K562 (cell line): ENCODE data around the gene CCDC171. TPM values are rescaled to one million over a fixed set of nuclear protein-coding genes. Genes with fewer than 3 reads are reported as not detected.

Experiments used
- BHLHE40 ChIP-seq: IDR thresholded peaks from 2 replicates; pipeline ENCODE4 v1.6.1; 2011; ENCODE audit warnings: low read length, improper control_type of control experiment
- ELF1 ChIP-seq: fragments of 200-800 bp; sonication (Bioruptor generic); IDR thresholded peaks from 2 replicates; pipeline ENCODE4 v1.6.1; 2016; ENCODE audit warnings: missing genetic modification characterization, missing compliant biosample characterization
- ETV5 ChIP-seq: sonication (generic); formaldehyde crosslinking; IDR thresholded peaks from 2 replicates; pipeline ENCODE4 v1.4.0; 2020; ENCODE audit warnings: low read depth, mild to moderate bottlenecking, missing genetic modification reagents
- HIVEP1 ChIP-seq: fragments of 250-450 bp; sonication (Bioruptor Pico); IDR thresholded peaks from 2 replicates; pipeline ENCODE4 v1.4.0; 2020; ENCODE audit warnings: mild to moderate bottlenecking
- LARP7 ChIP-seq: fragments of 450-650 bp; IDR thresholded peaks from 2 replicates; pipeline ENCODE4 v1.6.1; 2016
- MNT ChIP-seq, 2 experiments: fragments of 450-650 bp; conservative IDR thresholded peaks; 2 replicates each; pipeline ENCODE4 v1.6.1; 2017; ENCODE audit warnings: mild to moderate bottlenecking in 2 of 2, moderate library complexity in 2 of 2
- NBN ChIP-seq: fragments of 450-650 bp; IDR thresholded peaks from 2 replicates; pipeline ENCODE4 v1.6.1; 2016; ENCODE audit warnings: low read depth, mild to moderate bottlenecking
- STAT6 ChIP-seq: sonication (generic); formaldehyde crosslinking; IDR thresholded peaks from 2 replicates; pipeline ENCODE4 v1.8.1; 2023; ENCODE audit warnings: mild to moderate bottlenecking, missing genetic modification reagents
- TAF15 ChIP-seq: fragments of 200-400 bp; formaldehyde crosslinking; IDR thresholded peaks from 2 replicates; pipeline ENCODE4 v1.6.1; 2017; ENCODE audit warnings: mild to moderate bottlenecking, low read depth, low read length, moderate library complexity
- TBP ChIP-seq: optimal IDR thresholded peaks from 2 replicates; pipeline ENCODE3; 2011; ENCODE audit warnings: low read depth, low read length, improper control_type of control experiment
- VEZF1 ChIP-seq: fragments of 200-800 bp; sonication (Bioruptor generic); IDR thresholded peaks from 2 replicates; pipeline ENCODE4 v1.6.1; 2017; ENCODE audit warnings: missing genetic modification characterization, missing compliant biosample characterization
- ZNF134 ChIP-seq: fragments of 250-450 bp; sonication (Bioruptor Pico); conservative IDR thresholded peaks from 2 replicates; pipeline ENCODE4 v1.4.0; 2020
- polyA plus RNA-seq, 8 experiments: library from polyadenylated mRNA; depleted of rRNA in 4 of 8; stranded (reverse) in 5 of 8; unstranded in 3 of 8; fragments of >200 nt; fragmentation: Nextera tagmentation in 2 of 8; fragmentation: Illumina TruSeq in 1 of 8; extraction: Ambion mirVana in 2 of 8; extraction: Trizol in 1 of 8; gene quantifications; 2 replicates each; pipeline versions ENCODE4 v1.2.1 to v1.2.3, GENCODE V29; 2011 to 2014; ENCODE audit warnings: inconsistent platforms in 1 of 8, missing spikeins in 1 of 8
- total RNA-seq, 7 experiments: library from RNA; depleted of rRNA in 6 of 7; stranded (reverse); fragments of >200 nt in 6 of 7; fragmentation: Illumina TruSeq in 2 of 7; extraction: Trizol in 2 of 7; gene quantifications; 2 replicates each; pipeline versions ENCODE4 v1.2.1 to v1.2.3, GENCODE V29; 2011 to 2021; ENCODE audit warnings: low replicate concordance in 1 of 7
- TF ChIP-seq, protein P1 (sequence below): sonication (generic); formaldehyde crosslinking; IDR thresholded peaks from 2 replicates; pipeline ENCODE4 v1.8.0; 2022; ENCODE audit warnings: mild to moderate bottlenecking, missing genetic modification reagents, borderline replicate concordance
- TF ChIP-seq, protein P2 (sequence below): fragments of 450-650 bp; IDR thresholded peaks from 2 replicates; pipeline ENCODE4 v1.6.1; 2016; ENCODE audit warnings: low read depth, mild to moderate bottlenecking, moderate library complexity
- TF ChIP-seq, protein P3 (sequence below): sonication (generic); formaldehyde crosslinking; IDR thresholded peaks from 2 replicates; pipeline ENCODE4 v1.8.1; 2023; ENCODE audit warnings: mild to moderate bottlenecking, missing genetic modification reagents
- TF ChIP-seq, protein P4 (sequence below): fragments of 450-650 bp; IDR thresholded peaks from 2 replicates; pipeline ENCODE4 v1.6.1; 2016; ENCODE audit warnings: missing biosample characterization, missing genetic modification characterization

The CCDC171 gene
- total and polyA plus RNA-seq, 9 of the 15 experiments (the other 6 are each of a cell fraction or from before 2014, with no cell fraction given), result 0.08 to 3.8 (median 0.27) TPM

GRCh38 chr9:15510789-15511575 lies 41.9 kb upstream of the CCDC171 start, which contains the start of gene PSIP1 (continued):
- TF ChIP-seq, protein P1, sequence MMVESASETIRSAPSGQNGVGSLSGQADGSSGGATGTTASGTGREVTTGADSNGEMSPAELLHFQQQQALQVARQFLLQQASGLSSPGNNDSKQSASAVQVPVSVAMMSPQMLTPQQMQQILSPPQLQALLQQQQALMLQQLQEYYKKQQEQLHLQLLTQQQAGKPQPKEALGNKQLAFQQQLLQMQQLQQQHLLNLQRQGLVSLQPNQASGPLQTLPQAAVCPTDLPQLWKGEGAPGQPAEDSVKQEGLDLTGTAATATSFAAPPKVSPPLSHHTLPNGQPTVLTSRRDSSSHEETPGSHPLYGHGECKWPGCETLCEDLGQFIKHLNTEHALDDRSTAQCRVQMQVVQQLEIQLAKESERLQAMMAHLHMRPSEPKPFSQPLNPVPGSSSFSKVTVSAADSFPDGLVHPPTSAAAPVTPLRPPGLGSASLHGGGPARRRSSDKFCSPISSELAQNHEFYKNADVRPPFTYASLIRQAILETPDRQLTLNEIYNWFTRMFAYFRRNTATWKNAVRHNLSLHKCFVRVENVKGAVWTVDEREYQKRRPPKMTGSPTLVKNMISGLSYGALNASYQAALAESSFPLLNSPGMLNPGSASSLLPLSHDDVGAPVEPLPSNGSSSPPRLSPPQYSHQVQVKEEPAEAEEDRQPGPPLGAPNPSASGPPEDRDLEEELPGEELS (CRISPR knock-in tag), result 0 out of 2 replicates have a peak, but pooled peaks have one; percentile 22
- TF ChIP-seq ETV5 (no peak), ZNF134 (CRISPR knock-in tag) (no peak), LARP7 (no peak), NBN (peak; percentile 27; the same call in 1 of the 2 replicates), TBP (peak; percentile 77), MNT (conservative IDR thresholded peaks at IDR 0.05) (peak; percentile 70 to 80), HIVEP1 (CRISPR knock-in tag) (no peak), BHLHE40 (peak; percentile 90), VEZF1 (peak; percentile 72), STAT6 (no peak), ELF1 (0 out of 2 replicates have a peak, but pooled peaks have one; percentile 16), TAF15 (no peak)
- TF ChIP-seq, protein P2, sequence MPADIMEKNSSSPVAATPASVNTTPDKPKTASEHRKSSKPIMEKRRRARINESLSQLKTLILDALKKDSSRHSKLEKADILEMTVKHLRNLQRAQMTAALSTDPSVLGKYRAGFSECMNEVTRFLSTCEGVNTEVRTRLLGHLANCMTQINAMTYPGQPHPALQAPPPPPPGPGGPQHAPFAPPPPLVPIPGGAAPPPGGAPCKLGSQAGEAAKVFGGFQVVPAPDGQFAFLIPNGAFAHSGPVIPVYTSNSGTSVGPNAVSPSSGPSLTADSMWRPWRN, result no peak
- TF ChIP-seq, protein P3, sequence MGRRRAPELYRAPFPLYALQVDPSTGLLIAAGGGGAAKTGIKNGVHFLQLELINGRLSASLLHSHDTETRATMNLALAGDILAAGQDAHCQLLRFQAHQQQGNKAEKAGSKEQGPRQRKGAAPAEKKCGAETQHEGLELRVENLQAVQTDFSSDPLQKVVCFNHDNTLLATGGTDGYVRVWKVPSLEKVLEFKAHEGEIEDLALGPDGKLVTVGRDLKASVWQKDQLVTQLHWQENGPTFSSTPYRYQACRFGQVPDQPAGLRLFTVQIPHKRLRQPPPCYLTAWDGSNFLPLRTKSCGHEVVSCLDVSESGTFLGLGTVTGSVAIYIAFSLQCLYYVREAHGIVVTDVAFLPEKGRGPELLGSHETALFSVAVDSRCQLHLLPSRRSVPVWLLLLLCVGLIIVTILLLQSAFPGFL (CRISPR knock-in tag), result no peak
- TF ChIP-seq, protein P4, sequence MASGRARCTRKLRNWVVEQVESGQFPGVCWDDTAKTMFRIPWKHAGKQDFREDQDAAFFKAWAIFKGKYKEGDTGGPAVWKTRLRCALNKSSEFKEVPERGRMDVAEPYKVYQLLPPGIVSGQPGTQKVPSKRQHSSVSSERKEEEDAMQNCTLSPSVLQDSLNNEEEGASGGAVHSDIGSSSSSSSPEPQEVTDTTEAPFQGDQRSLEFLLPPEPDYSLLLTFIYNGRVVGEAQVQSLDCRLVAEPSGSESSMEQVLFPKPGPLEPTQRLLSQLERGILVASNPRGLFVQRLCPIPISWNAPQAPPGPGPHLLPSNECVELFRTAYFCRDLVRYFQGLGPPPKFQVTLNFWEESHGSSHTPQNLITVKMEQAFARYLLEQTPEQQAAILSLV (tag), result no peak
